Endothelial cell (in vitro differentiated cells): ENCODE data around the gene CAPN3. TPM values are rescaled to one million over a fixed set of nuclear protein-coding genes. Genes with fewer than 3 reads are reported as not detected.

Source experiments
- DNase-seq: peaks from one replicate; pipeline ENCODE4 v3.0.0; 2021; ENCODE audit warnings: low spot score
- H3K27ac Mint-ChIP-seq: one replicate; pipeline ENCODE4 v1.8.0; 2021; ENCODE audit warnings: mixed read lengths, inconsistent platforms; ENCODE audit not compliant: unreplicated experiment
- H3K27me3 Mint-ChIP-seq: one replicate; pipeline ENCODE4 v1.8.0; 2021; ENCODE audit warnings: mild to moderate bottlenecking, moderate library complexity, mixed read lengths, inconsistent platforms; ENCODE audit not compliant: unreplicated experiment
- H3K36me3 Mint-ChIP-seq: one replicate; pipeline ENCODE4 v1.8.0; 2021; ENCODE audit warnings: mild to moderate bottlenecking, low read depth, mixed read lengths, inconsistent platforms; ENCODE audit not compliant: unreplicated experiment
- H3K4me1 Mint-ChIP-seq: one replicate; pipeline ENCODE4 v1.8.0; 2021; ENCODE audit warnings: mild to moderate bottlenecking, mixed read lengths, inconsistent platforms; ENCODE audit not compliant: unreplicated experiment
- H3K4me3 Mint-ChIP-seq: one replicate; pipeline ENCODE4 v1.8.0; 2021; ENCODE audit warnings: mild to moderate bottlenecking, mixed read lengths, inconsistent platforms; ENCODE audit not compliant: unreplicated experiment
- H3K9me3 Mint-ChIP-seq: one replicate; pipeline ENCODE4 v1.8.0; 2021; ENCODE audit warnings: mixed read lengths, inconsistent platforms; ENCODE audit not compliant: unreplicated experiment
- total RNA-seq: library from RNA; stranded (reverse); fragmentation: NEBNext Ultra II Directional; extraction: Animal tissue kit (Norgen Biotek cat#: 25700); gene quantifications from one replicate; pipeline ENCODE4 v1.2.1, GENCODE V29; 2021; ENCODE audit not compliant: unreplicated experiment
- TF ChIP-seq, protein P1 (sequence below): fragments of 200-600 bp; sonication (generic); IDR thresholded peaks from one replicate; pipeline ENCODE4 v1.5.0; 2021; ENCODE audit warnings: antibody characterized with exemption; ENCODE audit not compliant: unreplicated experiment

The CAPN3 gene
- total RNA-seq, 1 donor from 2014 or later: 2.0 TPM

DNA sequence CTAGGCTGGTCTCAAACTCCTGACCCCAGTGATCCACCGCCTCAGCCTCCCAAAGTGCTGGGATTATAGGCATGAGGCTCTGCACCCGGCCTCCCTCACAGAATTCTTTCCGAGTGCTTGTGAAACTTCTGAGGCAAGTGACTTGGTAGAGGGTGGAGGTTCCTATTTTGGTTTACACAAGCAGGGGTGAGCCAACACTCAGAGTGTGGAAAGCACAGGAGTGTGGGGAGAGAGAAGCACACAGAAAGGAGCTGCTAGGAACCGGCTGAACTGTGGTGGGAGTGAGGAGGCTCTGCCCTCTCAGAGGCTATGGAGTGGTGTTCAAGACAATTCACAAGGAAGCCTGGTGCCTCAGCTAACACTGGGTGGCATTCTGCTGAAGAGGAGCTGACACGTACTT is 7.7 kb downstream of the CAPN3 start:
- TF ChIP-seq, protein P1, sequence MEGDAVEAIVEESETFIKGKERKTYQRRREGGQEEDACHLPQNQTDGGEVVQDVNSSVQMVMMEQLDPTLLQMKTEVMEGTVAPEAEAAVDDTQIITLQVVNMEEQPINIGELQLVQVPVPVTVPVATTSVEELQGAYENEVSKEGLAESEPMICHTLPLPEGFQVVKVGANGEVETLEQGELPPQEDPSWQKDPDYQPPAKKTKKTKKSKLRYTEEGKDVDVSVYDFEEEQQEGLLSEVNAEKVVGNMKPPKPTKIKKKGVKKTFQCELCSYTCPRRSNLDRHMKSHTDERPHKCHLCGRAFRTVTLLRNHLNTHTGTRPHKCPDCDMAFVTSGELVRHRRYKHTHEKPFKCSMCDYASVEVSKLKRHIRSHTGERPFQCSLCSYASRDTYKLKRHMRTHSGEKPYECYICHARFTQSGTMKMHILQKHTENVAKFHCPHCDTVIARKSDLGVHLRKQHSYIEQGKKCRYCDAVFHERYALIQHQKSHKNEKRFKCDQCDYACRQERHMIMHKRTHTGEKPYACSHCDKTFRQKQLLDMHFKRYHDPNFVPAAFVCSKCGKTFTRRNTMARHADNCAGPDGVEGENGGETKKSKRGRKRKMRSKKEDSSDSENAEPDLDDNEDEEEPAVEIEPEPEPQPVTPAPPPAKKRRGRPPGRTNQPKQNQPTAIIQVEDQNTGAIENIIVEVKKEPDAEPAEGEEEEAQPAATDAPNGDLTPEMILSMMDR: no peak
- peaks cover 5% of the 10 kb centered on the region for H3K27me3 Mint-ChIP-seq
- no peak overlapping the region for H3K27ac Mint-ChIP-seq
- H3K4me3 Mint-ChIP-seq: no peak overlapping the region
- no peaks in the 10 kb centered on the region for H3K9me3 Mint-ChIP-seq
- H3K36me3 Mint-ChIP-seq: peaks cover 7% of the 10 kb centered on the region
- no peaks in the 10 kb centered on the region for H3K4me1 Mint-ChIP-seq
- no peak for DNase-seq

DNA sequence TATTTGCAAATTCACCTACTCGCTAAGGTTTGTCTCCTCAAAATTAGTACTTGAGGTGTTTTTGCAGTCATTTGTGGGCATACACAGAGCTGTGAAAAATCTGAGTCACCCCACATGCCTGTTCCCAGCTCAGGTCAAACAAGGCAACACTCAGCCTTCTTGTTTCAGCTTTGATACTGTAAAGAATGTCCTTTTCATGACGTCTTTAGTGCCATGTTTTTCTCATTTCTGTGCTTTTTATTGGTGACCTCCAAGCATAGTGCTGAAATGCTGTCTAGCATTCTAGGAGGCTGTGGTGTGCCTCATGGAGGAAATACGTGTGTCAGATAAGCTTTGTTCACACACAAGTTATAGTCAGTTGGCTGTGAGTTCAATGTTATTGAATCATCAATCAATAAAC is 8.8 kb downstream of the CAPN3 start:
- no peaks in the 10 kb centered on the region for H3K4me1 Mint-ChIP-seq
- no peak overlapping the region for H3K4me3 Mint-ChIP-seq
- H3K27ac Mint-ChIP-seq: no peak overlapping the region
- H3K27me3 Mint-ChIP-seq: peaks cover 5% of the 10 kb centered on the region
- TF ChIP-seq, protein P1: no peak
- H3K9me3 Mint-ChIP-seq: no peaks in the 10 kb centered on the region
- DNase-seq: no peak
- H3K36me3 Mint-ChIP-seq: peaks cover 7% of the 10 kb centered on the region

- H3K27me3 Mint-ChIP-seq: peaks cover 7% of the 10 kb centered on the region
- H3K4me1 Mint-ChIP-seq: no peaks in the 10 kb centered on the region
- peaks cover 7% of the 10 kb centered on the region for H3K36me3 Mint-ChIP-seq
- no peak for DNase-seq
- H3K4me3 Mint-ChIP-seq: no peak overlapping the region
- TF ChIP-seq, protein P1: no peak
- H3K9me3 Mint-ChIP-seq: no peaks in the 10 kb centered on the region
- H3K27ac Mint-ChIP-seq: no peak overlapping the region
Measured at GRCh38 chr15:42371096-42371495, 11.8 kb downstream of the CAPN3 start.

DNA sequence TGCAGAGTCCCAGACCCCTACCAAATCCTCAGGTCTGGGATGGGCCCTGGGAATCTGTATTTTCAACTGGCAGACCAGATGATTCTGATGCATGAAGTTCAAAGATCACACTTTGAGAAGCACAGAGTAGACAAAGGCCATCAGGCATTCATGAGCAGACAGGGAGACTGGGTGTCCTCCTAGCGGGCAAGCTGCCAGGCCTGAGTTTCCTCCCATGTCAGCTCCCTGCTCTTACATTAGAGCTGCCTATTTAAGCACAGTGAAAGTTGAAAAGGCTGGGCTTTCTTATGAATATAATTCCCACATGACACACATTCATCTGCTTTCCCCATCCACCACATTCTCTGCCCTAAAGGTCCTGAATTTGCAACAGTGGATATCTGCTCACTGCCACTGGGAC is 14.0 kb downstream of the CAPN3 start:
- H3K27me3 Mint-ChIP-seq: peaks cover 6% of the 10 kb centered on the region
- no peak overlapping the region for H3K4me3 Mint-ChIP-seq
- no peaks in the 10 kb centered on the region for H3K4me1 Mint-ChIP-seq
- peaks cover under 1% of the 10 kb centered on the region for H3K9me3 Mint-ChIP-seq
- DNase-seq: no peak
- no peak overlapping the region for H3K27ac Mint-ChIP-seq
- H3K36me3 Mint-ChIP-seq: peaks cover 7% of the 10 kb centered on the region
- TF ChIP-seq, protein P1: no peak

DNA sequence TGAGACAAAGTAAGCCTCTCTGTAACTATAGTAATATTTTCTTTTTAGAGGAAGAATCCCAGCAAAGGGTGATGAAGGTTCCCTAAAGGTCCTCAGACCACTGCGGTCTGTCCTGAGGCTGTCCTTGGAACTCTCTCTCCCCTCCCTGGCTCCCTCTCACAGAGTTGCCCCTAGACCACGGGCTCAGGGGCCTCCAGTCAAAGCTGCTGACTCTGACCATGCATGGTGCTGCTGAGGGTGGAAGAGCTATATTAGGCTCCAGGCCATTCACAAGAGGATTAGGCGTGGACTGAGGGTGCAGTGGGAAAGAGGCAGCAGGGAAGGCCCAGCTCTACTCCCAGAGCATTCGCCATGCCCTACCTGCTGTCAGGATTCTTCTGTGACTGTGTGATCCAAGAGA is 14.6 kb downstream of the CAPN3 start:
- DNase-seq: no peak
- Mint-ChIP-seq H3K36me3 (peaks cover 10% of the 10 kb centered on the region), H3K9me3 (peaks cover 5% of the 10 kb centered on the region), H3K27ac (no peak overlapping the region), H3K27me3 (peaks cover 5% of the 10 kb centered on the region), H3K4me1 (no peaks in the 10 kb centered on the region), H3K4me3 (no peak overlapping the region)
- TF ChIP-seq, protein P1: no peak
